Measurements from ENCODE around the gene NFKB2.

NFKB2 gene

DNA sequence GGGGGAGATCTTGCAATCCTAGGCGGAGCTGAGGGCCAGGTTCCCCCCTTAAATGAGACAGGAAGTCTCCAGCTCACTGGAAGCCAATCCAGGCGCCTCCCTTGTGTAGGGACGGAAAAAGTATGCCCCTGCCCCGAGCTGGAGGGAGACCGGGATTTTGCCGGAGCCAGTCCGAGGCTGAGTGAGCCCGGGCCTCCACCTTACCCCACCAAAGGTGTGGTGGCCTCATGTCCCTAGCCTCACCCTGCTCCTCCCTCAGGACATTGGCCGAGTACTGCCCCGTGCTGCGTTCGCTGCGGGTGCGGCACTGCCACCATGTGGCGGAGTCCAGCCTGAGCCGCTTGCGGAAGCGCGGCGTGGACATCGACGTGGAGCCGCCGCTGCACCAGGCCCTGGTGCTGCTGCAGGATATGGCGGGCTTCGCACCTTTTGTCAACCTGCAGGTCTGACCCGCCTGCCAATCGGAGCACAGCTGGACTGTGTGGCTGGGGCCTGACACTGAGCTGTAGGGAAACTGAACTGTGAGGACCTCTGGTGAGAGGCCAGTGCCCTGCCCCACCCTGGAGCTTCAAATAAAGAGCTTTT lies 27.1 kb downstream of the NFKB2 start:
- no peak for DNase-seq (ENCODE audit: low read depth, low spot score)

- no peak for DNase-seq (ENCODE audit: low read depth, low spot score)
These were observed 28.0 kb downstream of the NFKB2 start for GRCh38 chr10:102423372-102423968.

- no peak for DNase-seq (ENCODE audit: low read depth, low spot score)
These were observed 28.6 kb downstream of the NFKB2 start for GRCh38 chr10:102424145-102424544.

DNA sequence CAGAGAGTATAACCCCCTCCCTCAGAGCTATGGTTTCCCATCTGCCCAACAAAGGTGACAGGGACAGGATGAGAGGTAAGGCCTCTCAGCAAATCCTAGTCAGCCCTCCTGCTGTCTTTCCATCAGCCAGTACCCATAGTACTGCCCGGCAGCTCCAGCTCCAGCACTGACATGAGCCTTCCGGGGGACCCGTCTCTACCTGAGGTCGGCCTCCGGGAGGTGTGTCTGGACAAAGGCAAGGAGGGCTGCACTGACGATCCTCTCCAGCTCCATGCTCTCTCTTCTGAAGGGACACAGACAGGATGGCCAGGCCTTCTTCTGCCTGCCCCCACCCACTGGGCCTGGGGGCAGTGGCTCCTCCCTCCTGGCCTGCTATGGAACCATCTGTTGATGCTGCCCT lies 29.4 kb downstream of the NFKB2 start:
- DNase-seq (ENCODE audit: low read depth, low spot score) = no peak

GRCh38 chr10:102425444-102425843 lies 29.9 kb downstream of the NFKB2 start:
- no peak for DNase-seq (ENCODE audit: low read depth, low spot score)

DNA sequence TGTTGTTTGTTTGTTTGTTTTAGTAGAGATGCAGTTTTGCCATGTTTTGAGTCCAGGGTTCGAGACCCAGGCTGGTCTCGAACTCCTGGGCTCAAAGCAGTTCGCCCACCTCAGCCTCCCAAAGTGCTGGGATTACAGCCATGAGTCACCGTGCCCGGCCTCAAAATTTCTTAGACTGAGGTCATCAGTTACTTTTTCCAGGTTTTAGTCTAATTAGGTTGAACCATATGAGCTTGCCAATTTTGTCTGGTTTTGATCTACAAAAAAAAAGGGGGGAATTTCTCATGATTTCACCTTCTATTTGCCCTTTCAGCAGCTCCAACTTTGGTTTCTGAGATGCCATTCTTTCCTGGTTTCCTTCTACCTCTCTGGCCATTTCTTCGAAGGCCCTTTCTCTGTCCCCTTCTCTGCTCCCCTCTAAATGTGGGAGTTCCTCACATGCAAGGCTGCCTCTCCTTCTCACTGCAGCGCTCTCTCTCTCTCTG lies 31.3 kb downstream of the NFKB2 start:
- no peak for DNase-seq (ENCODE audit: low read depth, low spot score)

DNA sequence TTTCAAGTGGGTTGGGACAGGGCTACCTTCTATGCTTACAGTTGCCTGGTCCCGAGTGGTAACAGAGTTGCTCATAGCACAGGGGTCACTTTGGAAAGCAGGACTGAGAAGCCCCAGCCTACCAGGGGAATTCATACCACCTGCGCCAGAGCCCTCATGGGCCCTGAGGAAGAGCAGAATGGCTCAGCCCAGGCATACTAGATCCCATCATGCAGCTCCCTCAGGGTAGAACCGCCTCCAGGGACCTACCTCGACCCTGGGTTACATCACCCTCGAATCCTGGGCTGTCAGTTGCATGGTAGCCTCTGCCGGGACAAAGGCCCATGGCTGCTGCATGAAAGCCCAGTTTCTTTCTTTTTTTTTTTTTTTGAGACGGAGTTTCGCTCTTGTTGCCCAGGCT lies 34.0 kb downstream of the NFKB2 start:
- no peak for DNase-seq (ENCODE audit: low read depth, low spot score)

DNA sequence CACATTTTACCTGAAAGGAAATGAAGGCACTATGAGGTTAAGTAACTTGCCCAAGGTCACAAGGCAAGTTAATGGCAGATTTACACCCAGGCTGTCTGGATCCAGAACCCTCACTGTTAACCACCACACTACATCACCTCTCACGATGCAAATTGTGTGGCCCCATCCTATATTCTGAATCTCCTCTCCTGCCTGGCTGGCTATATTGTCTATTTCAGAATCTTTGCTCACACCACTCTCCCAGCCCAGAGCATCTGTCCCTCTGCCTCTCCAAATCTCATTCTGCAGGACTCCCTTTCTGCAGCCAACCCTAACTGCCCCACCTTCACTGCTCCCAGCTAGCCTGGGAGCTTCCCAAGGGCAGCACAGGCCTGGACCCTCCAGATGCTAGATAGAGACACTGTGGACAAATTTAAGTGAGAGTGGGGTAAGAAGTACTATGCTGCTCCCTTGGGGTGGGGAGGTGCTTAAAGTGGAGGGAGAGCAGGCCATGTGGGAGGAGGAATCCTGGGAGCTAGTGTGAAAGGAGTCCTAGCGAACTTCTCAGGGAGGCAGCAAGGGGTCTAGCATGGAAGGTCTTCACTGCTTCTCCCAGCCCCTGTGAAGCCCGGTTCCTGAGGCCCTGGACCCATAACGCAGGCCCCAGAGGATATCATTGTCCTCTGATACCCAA lies 36.1 kb downstream of the NFKB2 start:
- no peak for DNase-seq (ENCODE audit: low read depth, low spot score)

DNA sequence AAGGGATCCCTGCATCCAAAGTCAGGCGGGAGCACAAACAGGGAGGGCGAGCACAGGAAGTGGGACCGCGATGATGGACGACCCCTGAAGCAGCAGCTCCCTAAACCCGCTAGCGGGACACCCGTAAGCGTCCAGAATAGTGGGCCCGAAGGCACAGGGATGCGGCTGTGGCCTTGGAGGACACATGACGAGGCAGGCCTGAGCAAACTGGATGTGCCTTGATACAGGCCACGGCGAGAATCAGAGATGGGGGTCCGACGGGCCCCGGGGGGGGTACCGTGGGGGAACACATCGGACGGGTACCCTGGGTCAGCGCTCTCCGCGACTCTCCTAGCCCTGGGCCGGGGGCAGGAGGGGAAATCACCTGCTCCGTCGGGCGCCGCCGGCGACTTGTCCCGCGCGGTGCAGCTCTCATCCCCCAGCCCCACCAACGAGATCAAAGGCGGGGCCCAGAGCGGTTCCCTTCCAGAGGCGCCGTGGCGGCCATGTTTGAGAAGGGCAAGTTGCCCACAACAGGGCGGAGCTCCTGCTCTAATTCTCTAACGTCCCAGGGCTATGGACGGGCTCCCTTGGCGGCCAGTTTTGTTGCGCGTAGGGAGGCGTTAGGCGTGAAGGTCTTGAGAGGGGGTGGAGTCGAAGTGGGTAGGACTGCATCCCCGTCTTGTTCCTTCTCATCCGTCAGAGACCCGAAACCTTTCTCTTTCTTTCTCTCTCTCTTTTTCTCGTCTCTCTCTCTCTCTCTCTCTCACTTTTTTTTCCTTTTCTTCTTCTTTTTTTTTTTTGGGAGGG lies 36.9 kb downstream of the NFKB2 start, which contains the start of gene CUEDC2:
Gene CUEDC2 (minus strand): TSS at position 413 of the 789 bp plus-strand sequence. CDS start 7,386 bp downstream, outside the sequence.
- DNase-seq (ENCODE audit: low read depth, low spot score) = peak; percentile 90

- DNase-seq (ENCODE audit: low read depth, low spot score) = no peak
These were observed 38.1 kb downstream of the NFKB2 start for GRCh38 chr10:102433619-102434046.

GRCh38 chr10:102434394-102435132 lies 39.1 kb downstream of the NFKB2 start:
- no peak for DNase-seq (ENCODE audit: low read depth, low spot score)

GRCh38 chr10:102435133-102435497 lies 39.6 kb downstream of the NFKB2 start:
- DNase-seq (ENCODE audit: low read depth, low spot score) = no peak

GRCh38 chr10:102435529-102436233 lies 40.2 kb downstream of the NFKB2 start:
- no peak for DNase-seq (ENCODE audit: low read depth, low spot score)

DNA sequence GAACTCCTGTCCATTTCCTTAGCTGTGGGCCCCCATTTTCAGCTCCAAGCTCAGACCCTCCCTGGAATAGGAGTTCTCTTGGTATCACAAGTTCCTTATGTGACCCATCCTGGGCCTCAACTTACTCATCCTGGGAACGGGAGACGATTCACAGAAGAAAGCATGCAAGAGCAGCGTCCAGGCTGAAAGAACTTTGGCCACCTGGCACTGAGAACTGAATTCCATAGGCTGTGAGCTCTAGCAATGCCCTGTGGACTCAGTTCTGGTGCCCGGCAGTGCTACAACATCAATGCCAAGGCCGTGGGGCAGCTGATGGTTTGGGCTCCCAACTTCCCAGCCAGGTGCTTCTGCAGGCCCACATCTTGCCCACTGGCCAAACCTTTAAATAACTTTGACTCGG lies 40.8 kb downstream of the NFKB2 start:
- DNase-seq (ENCODE audit: low read depth, low spot score) = no peak

DNA sequence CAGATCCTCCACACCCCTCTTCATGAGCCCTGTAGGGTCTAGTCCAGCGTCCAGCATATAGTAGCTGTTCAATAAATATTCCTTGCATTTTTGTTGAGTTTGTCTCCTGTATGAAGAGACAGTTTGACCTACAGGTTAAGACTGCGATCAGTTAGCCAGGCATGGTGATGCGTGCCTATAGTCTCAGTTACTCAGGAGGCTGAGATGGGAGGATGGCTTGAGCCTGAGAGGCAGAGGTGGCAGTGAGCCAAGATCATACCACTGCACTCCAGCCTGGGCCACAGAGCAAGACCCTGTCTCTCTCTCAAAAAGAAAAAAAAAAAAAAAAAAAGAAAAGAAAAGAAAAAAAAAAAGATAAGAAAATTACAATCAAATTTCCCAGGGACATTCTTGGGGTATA lies 42.0 kb downstream of the NFKB2 start:
- no peak for DNase-seq (ENCODE audit: low read depth, low spot score)

DNA sequence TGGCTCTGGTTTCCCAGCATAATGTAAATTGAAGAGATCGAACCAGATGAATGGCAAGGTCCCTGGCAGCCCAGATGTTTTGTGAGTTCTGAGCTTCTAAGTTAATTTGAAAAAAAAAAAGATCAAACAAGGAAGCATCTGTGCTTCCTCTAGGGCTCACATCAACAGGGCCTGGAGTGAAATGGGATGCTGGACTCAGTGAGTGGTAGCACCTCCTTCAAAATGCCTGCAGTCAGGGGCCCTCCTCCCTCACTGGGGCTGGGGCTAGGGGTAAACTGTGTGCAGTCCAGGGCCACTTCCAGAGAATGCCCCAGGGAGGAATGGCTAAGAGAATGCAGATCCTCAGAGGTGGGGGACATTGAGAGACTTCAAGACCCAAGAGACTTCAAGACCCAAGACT lies 42.9 kb downstream of the NFKB2 start:
- no peak for DNase-seq (ENCODE audit: low read depth, low spot score)

DNA sequence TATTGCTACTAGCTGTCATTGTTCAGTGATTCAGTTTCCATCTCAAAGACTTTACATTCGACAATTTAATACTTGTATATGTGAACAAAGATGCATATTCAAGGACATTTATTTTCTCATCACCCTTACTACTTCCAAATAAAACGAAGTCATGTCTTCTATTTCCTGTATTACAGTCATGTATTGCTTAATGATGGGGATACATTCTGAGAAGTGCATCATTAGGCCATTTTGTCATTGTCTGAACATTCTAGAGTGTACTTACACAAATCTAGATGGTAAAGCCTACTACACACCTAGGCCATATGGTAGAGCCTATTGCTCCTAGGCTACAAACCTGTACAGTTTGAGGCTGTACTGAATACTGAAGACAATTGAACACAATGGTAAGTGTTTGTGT lies 49.3 kb downstream of the NFKB2 start:
- DNase-seq (ENCODE audit: low read depth, low spot score) = no peak

DNA sequence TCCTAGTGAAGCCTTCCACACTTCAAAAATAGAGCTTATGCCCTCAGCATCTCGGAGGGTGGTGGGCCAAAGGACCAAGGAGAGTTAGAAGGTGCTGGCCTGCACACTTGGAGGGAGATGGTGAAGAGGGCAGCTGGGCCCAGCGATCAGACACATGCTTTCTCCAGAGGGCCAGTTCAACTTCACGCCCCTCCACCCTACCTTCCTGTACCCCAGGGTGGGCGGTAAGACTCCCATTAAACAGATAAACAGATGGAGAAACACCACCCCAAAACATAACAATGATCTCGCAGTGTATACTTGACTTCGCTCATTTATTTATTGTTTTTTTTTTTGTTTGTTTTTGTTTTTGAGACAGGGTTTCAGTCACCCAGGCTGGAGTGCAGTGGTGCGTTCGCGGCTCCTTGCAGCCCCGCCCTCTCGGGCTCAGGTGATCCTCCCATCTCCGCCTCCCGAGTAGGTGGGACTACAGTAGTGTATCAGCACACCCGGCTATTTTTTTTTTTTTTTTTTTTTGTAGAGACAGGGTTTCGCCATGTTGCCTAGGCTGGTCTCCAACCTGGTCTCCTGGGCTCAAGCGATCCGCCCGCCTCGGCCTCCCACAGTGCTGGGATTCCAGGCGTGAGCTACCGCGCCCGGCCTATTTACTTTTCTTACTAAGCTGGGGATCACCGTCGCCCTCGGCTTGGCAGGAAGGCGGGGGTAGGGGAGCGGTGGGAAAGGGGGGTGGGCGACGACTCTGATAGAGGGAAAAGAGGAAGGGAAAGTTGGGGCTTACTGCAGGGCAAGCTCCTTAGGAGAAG lies 54.0 kb downstream of the NFKB2 start:
- no peak for DNase-seq (ENCODE audit: low read depth, low spot score)

- no peak for DNase-seq (ENCODE audit: low read depth, low spot score)
These were observed 54.5 kb downstream of the NFKB2 start for GRCh38 chr10:102450124-102450373.

DNA sequence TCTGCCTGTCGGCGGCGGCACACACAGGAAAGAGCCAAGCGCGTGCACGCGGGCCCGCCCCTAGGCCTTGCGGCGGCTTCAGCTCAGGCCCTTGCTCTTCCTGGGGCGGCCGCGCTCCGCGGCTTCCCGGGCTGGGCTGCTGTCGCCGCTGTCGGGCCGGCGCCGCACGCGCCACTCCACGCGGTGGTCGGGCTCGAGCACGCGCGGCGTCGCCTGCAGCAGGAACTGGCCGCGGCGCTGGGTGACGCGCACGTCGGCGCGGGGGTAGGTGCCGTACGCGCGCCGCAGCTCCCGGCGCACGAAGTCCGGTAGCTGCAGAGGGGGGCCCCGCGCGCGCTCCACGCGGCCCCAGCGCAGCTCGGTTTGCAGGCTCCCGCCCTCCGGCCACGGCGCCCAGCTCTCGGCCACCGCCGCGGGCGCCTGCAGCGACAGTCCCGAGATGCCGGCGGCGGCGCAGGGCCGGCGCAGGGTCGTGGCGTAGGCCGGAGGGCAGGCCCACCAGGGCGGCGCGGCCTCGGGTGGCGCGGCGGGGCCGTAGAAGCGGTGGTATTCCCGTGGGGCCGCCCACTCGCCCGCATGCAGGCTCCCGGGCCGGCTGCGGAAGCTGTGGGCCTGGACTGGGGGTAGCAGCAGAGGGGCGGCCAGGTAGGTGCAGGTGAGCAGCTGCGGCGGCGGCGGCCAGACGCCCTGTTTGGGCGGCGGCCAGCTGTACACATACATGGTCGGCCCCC lies 55.0 kb downstream of the NFKB2 start:
- no peak for DNase-seq (ENCODE audit: low read depth, low spot score)
